Naive thymus-derived CD4-positive, alpha-beta T cell (primary cell): ENCODE data around the gene MTO1. TPM values are rescaled to one million over a fixed set of nuclear protein-coding genes. Genes with fewer than 3 reads are reported as not detected.
"Not testable (repeated sequence)": the region's sequence is repeated elsewhere in the genome, so short reads cannot be mapped to it uniquely, and the experiment has no call there.

Experiments used
- ATAC-seq: fragments of 150-1000 bp; cut with Tn5 transposase; 2 replicates; pipeline ENCODE4 v1.10.0; 2021; ENCODE audit warnings: mild to moderate bottlenecking, moderate library complexity
- CTCF ChIA-PET: fragments of 350-600 bp; sonication (Branson Sonifier 250); formaldehyde crosslinking; loops from one replicate; lab custom pipeline; 2021; ENCODE audit warnings: antibody characterized with exemption; lab: Charles Lee
- POLR2A ChIA-PET: fragments of 350-600 bp; sonication (Branson Sonifier 250); formaldehyde crosslinking; loops from one replicate; lab custom pipeline; 2021; ENCODE audit warnings: antibody characterized with exemption, inconsistent platforms; lab: Charles Lee
- DNase-seq, 9 donors: peaks; one replicate each; pipeline versions ENCODE4 v3.0.0 to v3.0.0-alpha.2; 2020 to 2022; ENCODE audit warnings: mixed read lengths in 1 of 9
- H3K27ac ChIP-seq: one replicate; pipeline ENCODE4 v1.7.0; 2013; ENCODE audit warnings: mild to moderate bottlenecking, low read depth, low read length, moderate library complexity
- H3K27me3 ChIP-seq, 2 donors: one replicate each; pipeline ENCODE4 v1.7.0; 2013; ENCODE audit warnings: low read length in 2 of 2, mild to moderate bottlenecking in 2 of 2, moderate library complexity in 2 of 2; ENCODE audit not compliant: control insufficient read depth in 2 of 2, insufficient read depth in 2 of 2
- H3K36me3 ChIP-seq, 3 experiments: 1 replicate in 2 of 3; 2 replicates in 1 of 3; pipeline ENCODE4 v1.7.0; 2013; ENCODE audit warnings: low read length in 3 of 3, mild to moderate bottlenecking in 3 of 3, moderate library complexity in 1 of 3; ENCODE audit not compliant: insufficient read depth in 3 of 3, control insufficient read depth in 2 of 3
- H3K4me1 ChIP-seq, 2 donors: one replicate each; pipeline ENCODE4 v1.7.0; 2013; ENCODE audit warnings: low read length in 2 of 2, mild to moderate bottlenecking in 2 of 2, moderate library complexity in 1 of 2; ENCODE audit not compliant: control insufficient read depth in 2 of 2, insufficient read depth in 2 of 2
- H3K4me3 ChIP-seq: 2 replicates; pipeline ENCODE4 v1.7.0; 2013; ENCODE audit warnings: mild to moderate bottlenecking, low read length
- H3K9me3 ChIP-seq, 3 experiments: 1 replicate in 2 of 3; 2 replicates in 1 of 3; pipeline ENCODE4 v1.7.0; 2013; ENCODE audit warnings: low read length in 3 of 3; ENCODE audit not compliant: control insufficient read depth in 2 of 3
- H3K27ac Mint-ChIP-seq, 9 donors: one replicate each; pipeline ENCODE4 v1.8.0; 2020 to 2022; ENCODE audit warnings: mixed read lengths in 9 of 9, mild to moderate bottlenecking in 8 of 9, moderate library complexity in 5 of 9, inconsistent platforms in 2 of 9
- H3K27me3 Mint-ChIP-seq, 5 donors: one replicate each; pipeline ENCODE4 v1.8.0; 2021 to 2022; ENCODE audit warnings: mixed read lengths in 5 of 5, mild to moderate bottlenecking in 1 of 5
- H3K36me3 Mint-ChIP-seq, 5 donors: one replicate each; pipeline ENCODE4 v1.8.0; 2020 to 2022; ENCODE audit warnings: mixed read lengths in 5 of 5, mild to moderate bottlenecking in 3 of 5, inconsistent platforms in 1 of 5
- H3K4me1 Mint-ChIP-seq, 7 donors: one replicate each; pipeline ENCODE4 v1.8.0; 2020 to 2022; ENCODE audit warnings: mixed read lengths in 7 of 7, mild to moderate bottlenecking in 3 of 7, inconsistent platforms in 1 of 7
- H3K4me3 Mint-ChIP-seq, 10 donors: one replicate each; pipeline ENCODE4 v1.8.0; 2020 to 2022; ENCODE audit warnings: mild to moderate bottlenecking in 10 of 10, mixed read lengths in 10 of 10, moderate library complexity in 6 of 10, inconsistent platforms in 2 of 10
- H3K9me3 Mint-ChIP-seq, 11 donors: one replicate each; pipeline ENCODE4 v1.8.0; 2020 to 2022; ENCODE audit warnings: mixed read lengths in 11 of 11, mild to moderate bottlenecking in 4 of 11, inconsistent platforms in 1 of 11, moderate library complexity in 1 of 11
- intact Hi-C, 2 donors: fragments of 100-400 bp; cut with micrococcal nuclease; formaldehyde crosslinking; loops; one replicate each; pipeline ENCODE4 v1.15.1; 2023
- polyA plus RNA-seq, 2 donors: library from polyadenylated mRNA; unstranded; fragments of 300-500 nt; fragmentation: Illumina TruSeq; gene quantifications; one replicate each; pipeline ENCODE4 v1.2.3, GENCODE V29; 2021
- total RNA-seq, 6 experiments: library from RNA in 5 of 6; stranded (reverse) in 5 of 6; gene quantifications; 1 replicate in 5 of 6; 2 replicates in 1 of 6; pipeline ENCODE4 v1.2.3 and lab custom pipeline; 2021 to 2026

MTO1 gene
- total and polyA plus RNA-seq, 7 experiments from 2014 or later, result 27.2 to 92.0 (median 44.6) TPM

DNA sequence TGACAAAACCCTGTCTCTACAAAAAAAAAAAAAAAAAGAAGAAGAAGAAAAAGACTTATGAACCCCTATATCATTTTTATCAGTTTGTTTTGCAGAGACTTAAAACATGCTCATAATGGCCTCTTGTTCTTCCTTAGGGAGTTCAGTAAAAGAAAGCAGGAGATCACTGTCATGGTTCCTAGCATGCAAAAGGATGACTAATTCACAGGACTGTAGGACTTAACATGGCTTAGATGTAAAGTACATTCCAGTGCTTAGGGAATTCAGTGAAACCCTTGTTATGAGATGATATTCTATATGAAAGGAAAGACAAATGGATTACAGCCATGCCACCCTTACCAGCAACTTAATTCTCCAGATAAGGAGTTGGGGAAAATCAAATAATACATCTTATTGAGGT, 29.8 kb downstream of the MTO1 start:
- H3K4me3 ChIP-seq, result no peak overlapping the region
- Mint-ChIP-seq H3K27ac (peak overlapping the region in 2 of 9 donors; percentile 18 to 38), H3K36me3 (peaks cover 0 to 49% (median 30%) of the 10 kb centered on the region in 5 donors), H3K4me1 (peaks cover 0 to 6% (median 2%) of the 10 kb centered on the region in 7 donors), H3K9me3 (peaks cover 0 to 3% (median 0%) of the 10 kb centered on the region in 11 donors), H3K4me3 (no peak overlapping the region), H3K27me3 (no peaks in the 10 kb centered on the region)
- no peak overlapping the region for H3K27ac ChIP-seq
- no peaks in the 10 kb centered on the region for H3K4me1 ChIP-seq
- CTCF ChIA-PET, result no interaction called here
- intact Hi-C loops, result no loop called here
- POLR2A ChIA-PET, result no interaction called here
- DNase-seq (no peak), ATAC-seq (no peak)
- H3K27me3 ChIP-seq, result no peaks in the 10 kb centered on the region
- peaks cover 15 to 61% (median 15%) of the 10 kb centered on the region in 3 experiments for H3K36me3 ChIP-seq
- no peaks in the 10 kb centered on the region for H3K9me3 ChIP-seq

GRCh38 chr6:73497915-73498314, 36.4 kb downstream of the MTO1 start:
- no peak overlapping the region for H3K4me3 Mint-ChIP-seq
- ChIA-PET CTCF (no interaction called here), POLR2A (interaction anchor here (0.6 kb wide), 1 partner anchor 20 kb away, joined by 4 read pairs; no protein-coding TSS in a partner anchor)
- H3K4me1 Mint-ChIP-seq, result no peaks in the 10 kb centered on the region
- no peaks in the 10 kb centered on the region for H3K9me3 Mint-ChIP-seq
- intact Hi-C loops, result no loop called here
- DNase-seq (no peak), ATAC-seq (no peak)
- no peaks in the 10 kb centered on the region for H3K9me3 ChIP-seq
- no peaks in the 10 kb centered on the region for H3K4me1 ChIP-seq
- no peak overlapping the region for H3K27ac ChIP-seq
- H3K4me3 ChIP-seq, result no peak overlapping the region
- no peaks in the 10 kb centered on the region for H3K27me3 Mint-ChIP-seq
- H3K36me3 ChIP-seq, result peaks cover 12 to 74% (median 27%) of the 10 kb centered on the region in 3 experiments
- no peaks in the 10 kb centered on the region for H3K27me3 ChIP-seq
- peak overlapping the region in 1 of 9 donors; percentile 49 for H3K27ac Mint-ChIP-seq
- H3K36me3 Mint-ChIP-seq, result peaks cover 0 to 23% (median 5%) of the 10 kb centered on the region in 5 donors

- POLR2A ChIA-PET, result interaction anchor here (0.6 to 1.9 kb wide), 4 partner anchors 10 to 82 kb away, joined by 3 to 5 read pairs (median 4); no protein-coding TSS in a partner anchor
Observed at GRCh38 chr6:73503027-73503772, 41.7 kb downstream of the MTO1 start.

DNA sequence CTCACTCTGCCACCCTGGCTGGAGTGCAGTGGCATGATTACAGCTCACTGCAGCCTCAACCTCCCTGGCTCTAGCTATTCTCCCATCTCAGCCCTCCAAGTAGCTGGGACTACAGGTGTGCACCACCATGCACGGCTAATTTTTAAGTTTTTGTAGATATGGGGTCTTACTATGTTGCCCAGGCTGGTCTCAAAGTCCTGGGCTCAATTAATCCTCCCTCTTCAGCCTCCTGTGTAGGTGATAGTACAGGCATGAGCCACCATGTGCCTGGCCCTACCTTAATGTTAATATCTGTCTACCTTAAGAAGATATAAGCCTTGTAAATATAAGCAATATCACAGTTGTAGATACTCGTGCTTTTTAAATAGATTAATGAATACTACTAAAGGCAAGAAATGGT, 42.6 kb downstream of the MTO1 start:
- CTCF ChIA-PET, result interaction anchor here (0.6 to 1.1 kb wide), 2 partner anchors 18 to 242 kb away, joined by 3 to 7 read pairs; no protein-coding TSS in a partner anchor
- H3K36me3 Mint-ChIP-seq, result peaks cover 0 to 24% (median 13%) of the 10 kb centered on the region in 5 donors
- DNase-seq (no peak), ATAC-seq (no peak)
- H3K27ac Mint-ChIP-seq, result peak overlapping the region in 6 of 9 donors; percentile 28 to 73 (median 61)
- Histone ChIP-seq H3K27me3 (no peaks in the 10 kb centered on the region), H3K36me3 (peaks cover 8 to 41% (median 16%) of the 10 kb centered on the region in 3 experiments), H3K27ac (no peak overlapping the region), H3K4me3 (no peak overlapping the region), H3K4me1 (no peaks in the 10 kb centered on the region), H3K9me3 (peaks cover 0 to 4% (median 0%) of the 10 kb centered on the region in 3 experiments)
- H3K9me3 Mint-ChIP-seq, result no peaks in the 10 kb centered on the region
- POLR2A ChIA-PET, result interaction anchor here (1.2 kb wide), 1 partner anchor 9 kb away, joined by 3 read pairs; no protein-coding TSS in a partner anchor
- H3K4me1 Mint-ChIP-seq, result peaks cover 0 to 4% (median 0%) of the 10 kb centered on the region in 7 donors
- no peaks in the 10 kb centered on the region for H3K27me3 Mint-ChIP-seq
- intact Hi-C loops, result loop anchor here in 1 of 2 donors (5.0 kb wide), 1 partner anchor 42 kb away; the partner anchor contains the start of gene MTO1
- no peak overlapping the region for H3K4me3 Mint-ChIP-seq

More at GRCh38 chr6:73503027-73503772, 41.7 kb downstream of the MTO1 start:
- peak overlapping the region in 5 of 9 donors; percentile 1 to 84 (median 41) for H3K27ac Mint-ChIP-seq
- H3K9me3 Mint-ChIP-seq, result no peaks in the 10 kb centered on the region
- Histone ChIP-seq H3K4me3 (no peak overlapping the region), H3K27me3 (no peaks in the 10 kb centered on the region), H3K36me3 (peaks cover 8 to 46% (median 17%) of the 10 kb centered on the region in 3 experiments), H3K27ac (no peak overlapping the region), H3K9me3 (peaks cover 0 to 4% (median 0%) of the 10 kb centered on the region in 3 experiments), H3K4me1 (no peaks in the 10 kb centered on the region)
- H3K4me1 Mint-ChIP-seq, result peaks cover 0 to 4% (median 0%) of the 10 kb centered on the region in 7 donors
- intact Hi-C loops, result loop anchor here in 1 of 2 donors (5.0 kb wide), 1 partner anchor 41 kb away; the partner anchor contains the start of gene MTO1
- no peak overlapping the region for H3K4me3 Mint-ChIP-seq
- peak; percentile 40 for ATAC-seq
- H3K36me3 Mint-ChIP-seq, result peaks cover 0 to 24% (median 13%) of the 10 kb centered on the region in 5 donors
- DNase-seq, result no peak
- no peaks in the 10 kb centered on the region for H3K27me3 Mint-ChIP-seq
- CTCF ChIA-PET, result no interaction called here

DNA sequence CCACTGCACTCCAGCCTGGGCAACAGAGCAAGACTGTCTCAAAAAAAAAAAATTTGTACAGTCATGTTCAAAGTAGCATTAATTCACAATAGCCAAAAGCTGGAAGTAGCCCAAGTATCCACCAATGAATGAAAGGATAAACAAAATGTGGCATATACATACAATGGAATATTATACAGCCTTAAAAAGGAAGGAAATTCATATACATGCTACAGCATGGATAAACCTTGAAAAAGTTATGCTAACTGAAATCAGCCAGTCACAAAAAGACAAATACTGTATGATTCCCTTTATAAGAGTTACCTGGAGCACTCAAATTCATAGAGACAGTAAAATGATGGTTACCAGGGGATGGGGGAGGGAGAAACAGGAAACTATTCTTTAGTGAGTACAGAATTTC, 43.6 kb downstream of the MTO1 start:
- ATAC-seq (no peak), DNase-seq (no peak)
- Histone ChIP-seq H3K27me3 (no peaks in the 10 kb centered on the region), H3K4me3 (no peak overlapping the region), H3K4me1 (no peaks in the 10 kb centered on the region), H3K27ac (no peak overlapping the region), H3K36me3 (peaks cover 4 to 32% (median 10%) of the 10 kb centered on the region in 3 experiments), H3K9me3 (peaks cover 0 to 4% (median 0%) of the 10 kb centered on the region in 3 experiments)
- Mint-ChIP-seq H3K4me1 (peaks cover 0 to 4% (median 0%) of the 10 kb centered on the region in 7 donors), H3K4me3 (no peak overlapping the region), H3K36me3 (peaks cover 0 to 22% (median 13%) of the 10 kb centered on the region in 5 donors), H3K27me3 (no peaks in the 10 kb centered on the region), H3K9me3 (no peaks in the 10 kb centered on the region), H3K27ac (no peak overlapping the region)
- CTCF ChIA-PET, result interaction anchor here (1.1 kb wide), 1 partner anchor 17 kb away, joined by 3 read pairs; no protein-coding TSS in a partner anchor
- intact Hi-C loops, result no loop called here
- POLR2A ChIA-PET, result no interaction called here

DNA sequence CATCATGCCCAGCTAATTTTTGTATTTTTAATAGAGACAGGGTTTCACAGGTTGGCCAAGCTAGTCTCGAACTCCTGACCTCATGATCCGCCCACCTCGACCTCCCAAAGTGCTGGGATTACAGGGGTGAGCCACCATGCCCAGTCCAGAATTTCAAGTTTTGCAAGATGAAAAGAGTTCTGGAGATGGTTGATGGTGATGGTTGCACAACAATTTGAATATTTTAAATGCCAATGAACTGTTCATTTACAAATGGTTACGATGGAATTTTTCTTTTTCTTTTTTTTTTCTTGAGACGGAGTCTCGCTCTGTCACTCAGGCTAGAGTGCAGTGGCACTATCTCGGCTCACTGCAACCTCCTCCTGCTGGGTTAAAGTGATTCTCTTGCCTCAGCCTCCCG, 44.2 kb downstream of the MTO1 start:
- peaks cover 0 to 20% (median 13%) of the 10 kb centered on the region in 5 donors for H3K36me3 Mint-ChIP-seq
- intact Hi-C loops, H3K4me3 Mint-ChIP-seq, H3K4me1 ChIP-seq, DNase-seq, H3K27me3 ChIP-seq, H3K27ac Mint-ChIP-seq, CTCF ChIA-PET, H3K27ac ChIP-seq, ATAC-seq, H3K4me1 Mint-ChIP-seq, H3K9me3 ChIP-seq, H3K4me3 ChIP-seq, H3K9me3 Mint-ChIP-seq, H3K27me3 Mint-ChIP-seq: not testable (repeated sequence)
- POLR2A ChIA-PET, result interaction anchor here (0.6 kb wide), 2 partner anchors 112 to 150 kb away, joined by 3 to 5 read pairs; no protein-coding TSS in a partner anchor
- peaks cover 4 to 28% (median 10%) of the 10 kb centered on the region in 3 experiments for H3K36me3 ChIP-seq
